Heart left ventricle (tissue), 16 donors: ENCODE data around the gene MRPL33. TPM values are rescaled to one million over a fixed set of nuclear protein-coding genes. Genes with fewer than 3 reads are reported as not detected.
"Not testable (repeated sequence)": the region's sequence is repeated elsewhere in the genome, so short reads cannot be mapped to it uniquely, and the experiment has no call there.

Experiments used
- ATAC-seq, 4 donors: fragments of 200-7000 bp; cut with Tn5 transposase; one replicate each; pipeline ENCODE4 v1.9.1; 2020 to 2022; ENCODE audit warnings: moderate library complexity in 4 of 4, mild to moderate bottlenecking in 3 of 4, moderate number of reproducible peaks in 1 of 4
- DNase-seq, 5 donors: peaks; one replicate each; pipeline ENCODE4 v3.0.0-alpha.2; 2020
- H3K27ac ChIP-seq, 12 donors: fragments of 200-600 bp; sonication (generic) in 4 of 12; one replicate each; pipeline versions ENCODE4 v1.5.0 to v1.8.0; 2016 to 2022; ENCODE audit warnings: mild to moderate bottlenecking in 2 of 12
- H3K27me3 ChIP-seq, 9 donors: fragments of 200-600 bp; sonication (generic) in 2 of 9; one replicate each; pipeline versions ENCODE4 v1.5.1 to v1.8.0; 2016 to 2022; ENCODE audit warnings: mild to moderate bottlenecking in 3 of 9
- H3K36me3 ChIP-seq, 9 donors: fragments of 200-600 bp; sonication (generic) in 2 of 9; one replicate each; pipeline versions ENCODE4 v1.5.0 to v1.8.0; 2018 to 2022; ENCODE audit warnings: mild to moderate bottlenecking in 2 of 9
- H3K4me1 ChIP-seq, 12 donors: fragments of 200-600 bp; sonication (generic) in 4 of 12; one replicate each; pipeline versions ENCODE4 v1.5.0 to v1.8.0; 2016 to 2022; ENCODE audit warnings: mild to moderate bottlenecking in 3 of 12
- H3K4me3 ChIP-seq, 12 donors: fragments of 200-600 bp; sonication (generic) in 4 of 12; one replicate each; pipeline versions ENCODE4 v1.5.0 to v1.8.0; 2017 to 2022; ENCODE audit warnings: mild to moderate bottlenecking in 9 of 12, moderate library complexity in 4 of 12
- H3K9me3 ChIP-seq, 12 donors: fragments of 200-600 bp; sonication (generic) in 4 of 12; one replicate each; pipeline versions ENCODE4 v1.5.0 to v1.8.0; 2016 to 2022; ENCODE audit warnings: mild to moderate bottlenecking in 1 of 12
- CTCF ChIP-seq, 12 donors: fragments of 200-600 bp; sonication (generic) in 4 of 12; IDR thresholded peaks; one replicate each; pipeline versions ENCODE4 v1.5.0 to v1.8.0; 2018 to 2022; ENCODE audit warnings: antibody characterized with exemption in 12 of 12, mild to moderate bottlenecking in 5 of 12
- POLR2A ChIP-seq, 2 donors: fragments of 450-650 bp; IDR thresholded peaks; one replicate each; pipeline ENCODE4 v1.6.1; 2017; ENCODE audit warnings: antibody characterized with exemption in 2 of 2, mild to moderate bottlenecking in 2 of 2, moderate library complexity in 2 of 2
- WGBS, 4 donors: extraction: QIAGEN DNeasy Blood & Tissue Kit in 2 of 4; methylation state at CpG; one replicate each; pipeline versions ENCODE4 v1.1.5 to v1.1.7; 2013 to 2018; 5-methylcytosine and 5-hydroxymethylcytosine counted together
- intact Hi-C, 10 donors: fragments of 100-400 bp; cut with DNase I; formaldehyde crosslinking; loops; one replicate each; pipeline versions ENCODE4 v1.11.1 to v1.14.2; 2022
- polyA plus RNA-seq, 2 donors: library from polyadenylated mRNA; stranded (reverse); fragments of 200-250 nt; gene quantifications; one replicate each; pipeline ENCODE4 v1.2.3, GENCODE V29; 2013
- total RNA-seq, 9 donors: library from RNA; depleted of rRNA in 2 of 9; stranded (reverse); fragments of >200 nt in 2 of 9; fragmentation: NEBNext Ultra II Directional in 3 of 9; extraction: Animal tissue kit (Norgen Biotek cat#: 25700) in 3 of 9; gene quantifications; one replicate each; pipeline versions ENCODE4 v1.1.0 to v1.2.4, GENCODE V29; 2016 to 2023
- donor health status: ischemic (EF 13 %, LVEDD 7.1; RV severe dilation, severe dysfunction).
- donor health status: healthy with polysubstance abuse.
- donor health status: DM: no; HTN: yes; CAD: no.
- donor health status: DM: no; HTN: no; CAD: no.
- donor health status: ischemic (EF 25% LVEDD 6.9; RV normal size, moderate dysfunction).
- donor health status: ischemic (EF 25% LVEDD 5.7; RV mildly dilated, moderate dysfunction).
- donor health status: healthy.
- donor health status: DM: yes; HTN: yes; CAD: no.
- donor health status: ischemic (EF 35%, LVEDD 5.7; RV mildly dilated, moderate dysfunction).
- donor health status: nonischemic (EF 11% LVEDD 7.7; RV severe dilation, severe dysfunction).
- donor health status: DM: yes; HTN: yes; CAD: no.
- donor health status: PGD.
- donor health status: ischemic (EF 29% LVEDD 5.4; RV normal size, mild dysfunction).
- donor health status: nonischemic (EF 23%, LVEDD 6.1; RV moderate dilation, normal function).

The MRPL33 gene
- total and polyA plus RNA-seq, 11 donors = 163 to 901 (median 305) TPM

- ATAC-seq = no peak
- Histone ChIP-seq H3K4me1 (peaks cover 7 to 39% (median 27%) of the 10 kb centered on the region in 12 donors), H3K4me3 (no peak overlapping the region), H3K27me3 (no peaks in the 10 kb centered on the region), H3K27ac (peak overlapping the region in 1 of 12 donors; percentile 87), H3K9me3 (peaks cover 0 to 13% (median 0%) of the 10 kb centered on the region in 12 donors), H3K36me3 (no peaks in the 10 kb centered on the region)
- no peak for DNase-seq
- intact Hi-C loops = loop anchor here in 1 of 10 donors (5.0 kb wide), 1 partner anchor 58 kb away; no protein-coding TSS in a partner anchor
- TF ChIP-seq CTCF (IDR thresholded peaks at IDR 0.05) (no peak), POLR2A (IDR thresholded peaks at IDR 0.05) (no peak)
- 95 to 99% (median 97%) methylated on average over 4 of the region's 4 CpGs for WGBS, 4 donors
These were observed 32.5 kb upstream of the MRPL33 start for GRCh38 chr2:27739058-27739373.

GRCh38 chr2:27741673-27742072 lies 29.8 kb upstream of the MRPL33 start:
- no peak overlapping the region for H3K27ac ChIP-seq
- ATAC-seq (no peak), DNase-seq (no peak)
- H3K27me3 ChIP-seq = no peaks in the 10 kb centered on the region
- H3K36me3 ChIP-seq = no peaks in the 10 kb centered on the region
- peaks cover 0 to 19% (median 12%) of the 10 kb centered on the region in 12 donors for H3K4me1 ChIP-seq
- peaks cover 0 to 13% (median 0%) of the 10 kb centered on the region in 12 donors for H3K9me3 ChIP-seq
- 64 to 71% (median 66%) methylated on average over 3 of the region's 3 CpGs for WGBS, 4 donors
- intact Hi-C loops = loop anchor here in 1 of 10 donors (10.0 kb wide), 1 partner anchor 373 kb away; no protein-coding TSS in a partner anchor
- no peak overlapping the region for H3K4me3 ChIP-seq
- TF ChIP-seq CTCF (IDR thresholded peaks at IDR 0.05) = no peak
- no peak for TF ChIP-seq POLR2A (IDR thresholded peaks at IDR 0.05)

- WGBS, 4 donors = 89 to 96% (median 95%) methylated on average over 9 of the region's 9 CpGs
- ATAC-seq (no peak), DNase-seq (no peak)
- Histone ChIP-seq H3K4me3 (no peak overlapping the region), H3K27me3 (no peaks in the 10 kb centered on the region), H3K4me1 (peaks cover 0 to 11% (median 7%) of the 10 kb centered on the region in 12 donors), H3K36me3 (no peaks in the 10 kb centered on the region), H3K27ac (no peak overlapping the region), H3K9me3 (peaks cover 0 to 13% (median 0%) of the 10 kb centered on the region in 12 donors)
- no peak for TF ChIP-seq CTCF (IDR thresholded peaks at IDR 0.05)
- no peak for TF ChIP-seq POLR2A (IDR thresholded peaks at IDR 0.05)
- intact Hi-C loops = loop anchor here in 1 of 10 donors (10.0 kb wide), 1 partner anchor 372 kb away; no protein-coding TSS in a partner anchor
These were observed 28.9 kb upstream of the MRPL33 start for GRCh38 chr2:27742571-27742970.

- peaks cover 0 to 11% (median 0%) of the 10 kb centered on the region in 12 donors for H3K4me1 ChIP-seq
- intact Hi-C loops = loop anchor here in 2 of 10 donors (5.0 to 10.0 kb wide), 2 partner anchors 369 to 487 kb away; no protein-coding TSS in a partner anchor
- not testable (repeated sequence) for H3K4me3 ChIP-seq, H3K27me3 ChIP-seq, DNase-seq, H3K27ac ChIP-seq, ATAC-seq, H3K36me3 ChIP-seq
- H3K9me3 ChIP-seq = peaks cover 0 to 15% (median 0%) of the 10 kb centered on the region in 12 donors
These were observed 26.0 kb upstream of the MRPL33 start for GRCh38 chr2:27745494-27745893.

- ATAC-seq (no peak), DNase-seq (no peak)
- Histone ChIP-seq H3K36me3 (no peaks in the 10 kb centered on the region), H3K27ac (no peak overlapping the region), H3K4me3 (no peak overlapping the region), H3K27me3 (no peaks in the 10 kb centered on the region), H3K9me3 (peaks cover 0 to 10% (median 0%) of the 10 kb centered on the region in 12 donors), H3K4me1 (peaks cover 0 to 11% (median 0%) of the 10 kb centered on the region in 12 donors)
- TF ChIP-seq POLR2A (IDR thresholded peaks at IDR 0.05) = no peak
- TF ChIP-seq CTCF (IDR thresholded peaks at IDR 0.05) = no peak
- WGBS, 4 donors = 83 to 91% (median 88%) methylated on average over 2 of the region's 2 CpGs
- intact Hi-C loops = loop anchor here in 2 of 10 donors (5.0 to 10.0 kb wide), 2 partner anchors 368 to 486 kb away; no protein-coding TSS in a partner anchor
These were observed 25.2 kb upstream of the MRPL33 start for GRCh38 chr2:27746325-27746724.
